Measurements from ENCODE around the gene C18orf32. TPM values are rescaled to one million over a fixed set of nuclear protein-coding genes. Genes with fewer than 3 reads are reported as not detected.

C18orf32 gene
- 10 to 100 TPM; 17.8 to 68.8 (median 56.5) TPM for total RNA-seq

GRCh38 chr18:49486953-49487710, at the start of gene C18orf32:
Gene C18orf32 (minus strand): TSS chr18:49487234. CDS start chr18:49483748, 3,486 bp downstream.
- Histone ChIP-seq H3K27ac (peak within 1 kb of the TSS; percentile 95 to 99 (median 97)), H3K27me3 (no peaks in the 10 kb centered on the region), H3K9me3 (no peaks in the 10 kb centered on the region), H3K36me3 (peaks cover 26 to 51% (median 36%) of the 10 kb centered on the region in 4 donors), H3K4me3 (peak within 1 kb of the TSS; percentile 73 to 89 (median 86)), H3K4me1 (peaks cover 26 to 44% (median 39%) of the 10 kb centered on the region in 4 donors)
- TF ChIP-seq POLR2A (IDR thresholded peaks at IDR 0.05) (peak; percentile 84 to 99 (median 96)), POLR2AphosphoS5 (IDR thresholded peaks at IDR 0.05) (peak; percentile 99)
- TF ChIP-seq, protein P1, sequence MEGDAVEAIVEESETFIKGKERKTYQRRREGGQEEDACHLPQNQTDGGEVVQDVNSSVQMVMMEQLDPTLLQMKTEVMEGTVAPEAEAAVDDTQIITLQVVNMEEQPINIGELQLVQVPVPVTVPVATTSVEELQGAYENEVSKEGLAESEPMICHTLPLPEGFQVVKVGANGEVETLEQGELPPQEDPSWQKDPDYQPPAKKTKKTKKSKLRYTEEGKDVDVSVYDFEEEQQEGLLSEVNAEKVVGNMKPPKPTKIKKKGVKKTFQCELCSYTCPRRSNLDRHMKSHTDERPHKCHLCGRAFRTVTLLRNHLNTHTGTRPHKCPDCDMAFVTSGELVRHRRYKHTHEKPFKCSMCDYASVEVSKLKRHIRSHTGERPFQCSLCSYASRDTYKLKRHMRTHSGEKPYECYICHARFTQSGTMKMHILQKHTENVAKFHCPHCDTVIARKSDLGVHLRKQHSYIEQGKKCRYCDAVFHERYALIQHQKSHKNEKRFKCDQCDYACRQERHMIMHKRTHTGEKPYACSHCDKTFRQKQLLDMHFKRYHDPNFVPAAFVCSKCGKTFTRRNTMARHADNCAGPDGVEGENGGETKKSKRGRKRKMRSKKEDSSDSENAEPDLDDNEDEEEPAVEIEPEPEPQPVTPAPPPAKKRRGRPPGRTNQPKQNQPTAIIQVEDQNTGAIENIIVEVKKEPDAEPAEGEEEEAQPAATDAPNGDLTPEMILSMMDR (IDR thresholded peaks at IDR 0.05) = no peak
- WGBS, 2 donors = 4 to 12% methylated on average over 17 to 51 of the region's 69 CpGs
- DNase-seq = peak; percentile 96 to 98
- peak; percentile 98 to 99 for ATAC-seq (ENCODE audit: low FRiP score in 2 of 2)

DNA sequence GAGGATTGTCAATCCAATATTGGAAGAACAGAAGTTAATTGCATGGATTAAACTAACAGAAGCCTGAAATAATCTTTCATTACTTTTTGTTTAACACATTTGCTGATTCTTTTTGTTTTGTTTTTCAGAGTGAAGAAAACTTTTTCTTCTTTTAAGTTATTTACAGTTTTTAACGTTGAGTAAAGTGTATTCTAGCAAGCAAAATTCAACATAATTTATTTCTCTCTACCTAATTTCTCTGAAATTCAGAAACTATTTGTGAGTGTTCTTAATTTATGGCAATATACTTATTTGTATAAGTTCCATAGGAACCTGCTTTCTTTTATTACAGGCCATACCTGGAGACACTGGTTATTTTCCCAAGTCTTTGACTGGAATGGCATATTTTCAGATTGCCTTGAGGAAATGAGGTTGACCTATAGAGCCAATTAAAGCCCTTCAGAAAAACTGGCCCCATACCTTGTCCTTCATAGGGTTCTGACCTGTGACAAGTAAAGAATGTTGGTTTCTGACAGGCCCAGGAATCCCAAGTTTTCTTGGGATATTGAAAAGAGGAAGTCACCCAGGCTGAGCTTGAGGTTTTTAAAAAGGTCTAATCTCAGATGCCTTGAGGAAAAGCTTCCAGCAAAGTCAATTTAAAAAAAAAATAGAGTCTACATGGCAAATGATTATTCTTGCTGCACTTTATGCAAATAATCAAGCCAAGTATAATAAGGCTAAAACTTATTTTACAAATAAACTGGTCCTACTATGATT, 48.0 kb upstream of the C18orf32 start:
- H3K36me3 ChIP-seq = no peaks in the 10 kb centered on the region
- no peaks in the 10 kb centered on the region for H3K27me3 ChIP-seq
- no peak for ATAC-seq (ENCODE audit: low FRiP score in 2 of 2)
- H3K9me3 ChIP-seq = no peaks in the 10 kb centered on the region
- no peak for DNase-seq
- no peaks in the 10 kb centered on the region for H3K4me1 ChIP-seq
- TF ChIP-seq POLR2AphosphoS5 (IDR thresholded peaks at IDR 0.05) (no peak), EP300 (IDR thresholded peaks at IDR 0.05) (no peak), POLR2A (IDR thresholded peaks at IDR 0.05) (no peak)
- TF ChIP-seq, protein P1 (IDR thresholded peaks at IDR 0.05) = no peak
- H3K27ac ChIP-seq = no peak overlapping the region
- no peak overlapping the region for H3K4me3 ChIP-seq
- WGBS, 2 donors = 91 to 100% methylated on average over 1 of the region's 1 CpG

DNA sequence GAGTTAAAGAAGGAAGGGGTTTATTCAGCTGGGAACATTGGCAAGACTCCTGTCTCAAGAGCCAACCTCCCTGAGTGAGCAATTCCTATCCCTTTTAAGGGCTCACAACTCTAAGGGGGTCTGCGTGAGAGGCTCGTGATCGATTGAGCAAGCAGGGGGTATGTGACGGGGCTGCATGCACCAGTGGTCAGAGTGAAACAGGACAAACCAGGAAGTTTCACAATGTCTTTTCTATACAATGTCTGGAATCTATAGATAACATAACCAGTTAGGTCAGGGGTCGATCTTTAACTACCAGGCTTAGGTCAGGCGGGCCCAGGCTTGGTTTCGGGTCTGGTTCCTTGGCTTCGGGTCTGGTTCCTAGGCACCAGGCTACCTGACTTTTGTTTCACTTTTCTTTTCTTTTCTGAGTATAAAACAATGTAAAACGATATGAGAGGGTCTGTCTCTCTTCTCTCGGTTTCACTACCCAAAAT, 44.7 kb upstream of the C18orf32 start:
- no peak for ATAC-seq (ENCODE audit: low FRiP score in 2 of 2)

DNA sequence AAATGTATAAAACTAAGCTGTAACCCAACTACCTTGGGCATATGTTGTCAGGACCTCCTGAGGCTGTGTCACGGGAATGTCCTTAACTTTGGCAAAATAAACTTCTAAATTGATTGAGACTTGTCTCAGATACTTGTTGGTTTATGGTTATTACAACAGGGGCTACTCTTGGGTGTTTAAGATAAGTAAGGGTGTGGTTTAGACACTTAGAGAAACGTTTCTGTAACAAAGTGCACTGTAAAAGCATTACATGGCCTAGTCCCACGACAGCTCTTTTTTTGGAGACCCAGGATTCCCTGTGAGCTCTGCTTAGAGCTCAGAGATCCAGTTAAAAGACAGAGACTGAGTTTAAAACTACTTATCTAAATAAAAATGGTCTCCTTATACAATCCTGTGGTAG, 42.6 kb upstream of the C18orf32 start:
- H3K27ac ChIP-seq = no peak overlapping the region
- ATAC-seq (ENCODE audit: low FRiP score in 2 of 2) (no peak), DNase-seq (no peak)
- no peaks in the 10 kb centered on the region for H3K4me1 ChIP-seq
- H3K9me3 ChIP-seq = no peaks in the 10 kb centered on the region
- TF ChIP-seq EP300 (IDR thresholded peaks at IDR 0.05) = no peak
- TF ChIP-seq, protein P1 (IDR thresholded peaks at IDR 0.05) = no peak
- TF ChIP-seq POLR2A (IDR thresholded peaks at IDR 0.05) = no peak
- TF ChIP-seq POLR2AphosphoS5 (IDR thresholded peaks at IDR 0.05) = no peak
- 54 to 62% methylated on average over 3 of the region's 3 CpGs for WGBS, 2 donors
- no peaks in the 10 kb centered on the region for H3K36me3 ChIP-seq
- no peak overlapping the region for H3K4me3 ChIP-seq
- no peaks in the 10 kb centered on the region for H3K27me3 ChIP-seq

More for the DNA sequence above, 44.7 kb upstream of the C18orf32 start:
- Histone ChIP-seq H3K27ac (no peak overlapping the region), H3K4me1 (no peaks in the 10 kb centered on the region), H3K27me3 (no peaks in the 10 kb centered on the region), H3K9me3 (no peaks in the 10 kb centered on the region), H3K36me3 (no peaks in the 10 kb centered on the region), H3K4me3 (no peak overlapping the region)
- no peak for DNase-seq
- WGBS, 2 donors = 70 to 73% methylated on average over 10 of the region's 10 CpGs
- TF ChIP-seq POLR2A (IDR thresholded peaks at IDR 0.05) = no peak
- no peak for TF ChIP-seq EP300 (IDR thresholded peaks at IDR 0.05)
- TF ChIP-seq, protein P1 (IDR thresholded peaks at IDR 0.05) = no peak

Measured in upper lobe of left lung (tissue), 6 donors.